Activated effector memory CD4-positive, alpha-beta T cell treated with anti-CD3 and anti-CD28 coated beads, Interleukin-2, amount 50 U/mL, for 16 hours (primary cell): ENCODE results near the gene RFXAP.

Experiments used
- DNase-seq: peaks from one replicate; pipeline ENCODE4 v3.0.0-alpha.2; 2020

The RFXAP gene

GRCh38 chr13:36817996-36818803 lies 822 bp upstream of the RFXAP start:
- DNase-seq: no peak

- peak; percentile 73 for DNase-seq
Observed at GRCh38 chr13:36819739-36820090, 693 bp downstream of the RFXAP start.

- no peak for DNase-seq
Observed at GRCh38 chr13:36820222-36820621, 1.2 kb downstream of the RFXAP start.

- no peak for DNase-seq
Observed at GRCh38 chr13:36822785-36823184, 3.8 kb downstream of the RFXAP start.

- no peak for DNase-seq
Observed at GRCh38 chr13:36829753-36830152, 10.7 kb downstream of the RFXAP start.

- DNase-seq: no peak
Observed at GRCh38 chr13:36831291-36831690, 12.3 kb downstream of the RFXAP start.

GRCh38 chr13:36834299-36834698 lies 15.3 kb downstream of the RFXAP start:
- no peak for DNase-seq

GRCh38 chr13:36837354-36838092 lies 18.5 kb downstream of the RFXAP start:
- DNase-seq: no peak

GRCh38 chr13:36839281-36839680 lies 20.3 kb downstream of the RFXAP start:
- no peak for DNase-seq

GRCh38 chr13:36839981-36840380 lies 21.0 kb downstream of the RFXAP start:
- DNase-seq: no peak

GRCh38 chr13:36840718-36841250 lies 21.8 kb downstream of the RFXAP start:
- no peak for DNase-seq

GRCh38 chr13:36841391-36841790 lies 22.4 kb downstream of the RFXAP start:
- no peak for DNase-seq

- no peak for DNase-seq
Observed at GRCh38 chr13:36847606-36848005, 28.6 kb downstream of the RFXAP start.

- DNase-seq: no peak
Observed at GRCh38 chr13:36848199-36848982, 29.4 kb downstream of the RFXAP start.

- DNase-seq: no peak
Observed at GRCh38 chr13:36850790-36851438, 31.9 kb downstream of the RFXAP start.

- DNase-seq: no peak
Observed at GRCh38 chr13:36857253-36857652, 38.2 kb downstream of the RFXAP start.

- DNase-seq: no peak
Observed at GRCh38 chr13:36858290-36858689, 39.3 kb downstream of the RFXAP start.

- no peak for DNase-seq
Observed at GRCh38 chr13:36859259-36859658, 40.2 kb downstream of the RFXAP start.

- no peak for DNase-seq
Observed at GRCh38 chr13:36862002-36862685, 43.1 kb downstream of the RFXAP start.

- no peak for DNase-seq
Observed at GRCh38 chr13:36862722-36863121, 43.7 kb downstream of the RFXAP start.

- DNase-seq: no peak
Observed at GRCh38 chr13:36865265-36865664, 46.2 kb downstream of the RFXAP start.

- DNase-seq: no peak
Observed at GRCh38 chr13:36866232-36866631, 47.2 kb downstream of the RFXAP start.
